Measurements from ENCODE around the gene CAV1.

The CAV1 gene

DNA sequence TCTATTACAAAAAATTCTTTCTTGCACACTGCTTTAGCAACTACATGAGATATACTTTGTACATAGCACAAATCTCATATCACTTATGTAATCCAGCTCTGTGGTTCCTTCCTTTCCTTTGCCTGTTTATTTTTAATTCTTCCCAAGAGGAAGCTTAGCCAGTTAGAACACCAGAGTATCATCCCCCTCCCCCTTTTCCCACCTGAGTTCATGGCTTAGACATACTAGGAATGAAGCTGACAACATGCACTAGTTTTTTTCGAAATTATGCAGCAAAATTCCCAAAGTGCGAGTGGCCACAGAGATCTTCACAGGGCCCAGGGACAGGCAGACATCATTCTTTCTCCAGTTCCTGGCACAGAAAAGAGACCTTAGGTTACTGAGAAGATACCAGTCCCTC, 17.8 kb downstream of the CAV1 start:
- Histone ChIP-seq H3K4me1 (ENCODE audit: control extremely low read depth in 1 of 4, control insufficient read depth in 4 of 4, insufficient read depth in 4 of 4, low read length in 3 of 4) (no peaks in the 10 kb centered on the region), H3K9me3 (ENCODE audit: control extremely low read depth in 1 of 5, control insufficient read depth in 4 of 5, insufficient read depth in 2 of 5, low read depth in 1 of 5, low read length in 4 of 5) (peaks cover 0 to 3% (median 0%) of the 10 kb centered on the region in 5 experiments), H3K4me3 (ENCODE audit: control insufficient read depth in 1 of 7, extremely low read depth in 1 of 7, insufficient read depth in 4 of 7, low read depth in 2 of 7, low read length in 6 of 7) (no peak overlapping the region), H3K27ac (ENCODE audit: insufficient read depth in 1 of 2, low read depth in 1 of 2, low read length in 2 of 2, poor library complexity in 1 of 2, severe bottlenecking in 2 of 2) (no peak overlapping the region), H3K27me3 (replicated peaks in 2 of 5; ENCODE audit: control insufficient read depth in 4 of 5, insufficient read depth in 5 of 5, low read length in 4 of 5) (no peaks in the 10 kb centered on the region), H3K36me3 (ENCODE audit: control insufficient read depth in 4 of 4, insufficient read depth in 4 of 4, low read length in 3 of 4) (no peaks in the 10 kb centered on the region)
- DNase-seq, result no peak
- ChIA-PET POLR2A (interaction anchor here (0.6 kb wide), 1 partner anchor 511 kb away, joined by 3 read pairs; no protein-coding TSS in a partner anchor), CTCF (no interaction called here)
- 100% methylated on average over 2 of the region's 2 CpGs for WGBS (ENCODE audit: insufficient coverage)

GRCh38 chr7:116543664-116544063, 18.8 kb downstream of the CAV1 start:
- no peak for DNase-seq
- H3K27me3 ChIP-seq (replicated peaks in 2 of 5; ENCODE audit: control insufficient read depth in 4 of 5, insufficient read depth in 5 of 5, low read length in 4 of 5), result no peaks in the 10 kb centered on the region
- CTCF ChIA-PET, result no interaction called here
- no peak overlapping the region for H3K27ac ChIP-seq (ENCODE audit: insufficient read depth in 1 of 2, low read depth in 1 of 2, low read length in 2 of 2, poor library complexity in 1 of 2, severe bottlenecking in 2 of 2)
- WGBS (ENCODE audit: insufficient coverage), result 100% methylated on average over 1 of the region's 2 CpGs
- POLR2A ChIA-PET, result no interaction called here
- H3K4me1 ChIP-seq (ENCODE audit: control extremely low read depth in 1 of 4, control insufficient read depth in 4 of 4, insufficient read depth in 4 of 4, low read length in 3 of 4), result no peaks in the 10 kb centered on the region
- H3K36me3 ChIP-seq (ENCODE audit: control insufficient read depth in 4 of 4, insufficient read depth in 4 of 4, low read length in 3 of 4), result no peaks in the 10 kb centered on the region
- H3K9me3 ChIP-seq (ENCODE audit: control extremely low read depth in 1 of 5, control insufficient read depth in 4 of 5, insufficient read depth in 2 of 5, low read depth in 1 of 5, low read length in 4 of 5), result peaks cover 0 to 3% (median 0%) of the 10 kb centered on the region in 5 experiments
- H3K4me3 ChIP-seq (ENCODE audit: control insufficient read depth in 1 of 7, extremely low read depth in 1 of 7, insufficient read depth in 4 of 7, low read depth in 2 of 7, low read length in 6 of 7), result no peak overlapping the region

DNA sequence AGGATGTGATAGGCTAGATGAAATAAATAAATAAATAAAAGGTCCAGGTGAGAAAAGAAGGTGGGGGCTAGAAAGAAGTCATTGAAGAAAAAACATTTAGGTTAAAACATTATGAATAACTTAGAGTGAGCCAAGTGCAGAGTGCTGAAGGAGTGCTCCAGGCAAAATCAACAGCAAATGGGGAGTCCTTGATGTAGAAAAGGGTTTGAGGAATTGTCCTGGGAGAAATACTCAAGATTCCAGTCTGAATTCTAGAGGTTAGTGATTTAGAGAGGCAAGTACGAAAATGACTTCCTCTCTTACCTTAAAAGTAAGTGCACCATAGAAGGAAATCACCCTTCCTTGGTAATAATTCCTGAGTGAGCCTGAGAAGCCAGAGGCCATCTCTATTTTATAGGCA, 19.7 kb downstream of the CAV1 start:
- CTCF ChIA-PET, result no interaction called here
- DNase-seq, result no peak
- Histone ChIP-seq H3K4me1 (ENCODE audit: control extremely low read depth in 1 of 4, control insufficient read depth in 4 of 4, insufficient read depth in 4 of 4, low read length in 3 of 4) (no peaks in the 10 kb centered on the region), H3K9me3 (ENCODE audit: control extremely low read depth in 1 of 5, control insufficient read depth in 4 of 5, insufficient read depth in 2 of 5, low read depth in 1 of 5, low read length in 4 of 5) (no peaks in the 10 kb centered on the region), H3K36me3 (ENCODE audit: control insufficient read depth in 4 of 4, insufficient read depth in 4 of 4, low read length in 3 of 4) (no peaks in the 10 kb centered on the region), H3K27ac (ENCODE audit: insufficient read depth in 1 of 2, low read depth in 1 of 2, low read length in 2 of 2, poor library complexity in 1 of 2, severe bottlenecking in 2 of 2) (no peak overlapping the region), H3K4me3 (ENCODE audit: control insufficient read depth in 1 of 7, extremely low read depth in 1 of 7, insufficient read depth in 4 of 7, low read depth in 2 of 7, low read length in 6 of 7) (no peak overlapping the region), H3K27me3 (replicated peaks in 2 of 5; ENCODE audit: control insufficient read depth in 4 of 5, insufficient read depth in 5 of 5, low read length in 4 of 5) (no peaks in the 10 kb centered on the region)
- POLR2A ChIA-PET, result no interaction called here
- 71% methylated on average over 1 of the region's 1 CpG for WGBS (ENCODE audit: insufficient coverage)

GRCh38 chr7:116545411-116545993, 20.7 kb downstream of the CAV1 start:
- Histone ChIP-seq H3K27ac (ENCODE audit: insufficient read depth in 1 of 2, low read depth in 1 of 2, low read length in 2 of 2, poor library complexity in 1 of 2, severe bottlenecking in 2 of 2) (no peak overlapping the region), H3K9me3 (ENCODE audit: control extremely low read depth in 1 of 5, control insufficient read depth in 4 of 5, insufficient read depth in 2 of 5, low read depth in 1 of 5, low read length in 4 of 5) (no peaks in the 10 kb centered on the region), H3K4me3 (ENCODE audit: control insufficient read depth in 1 of 7, extremely low read depth in 1 of 7, insufficient read depth in 4 of 7, low read depth in 2 of 7, low read length in 6 of 7) (no peak overlapping the region), H3K27me3 (replicated peaks in 2 of 5; ENCODE audit: control insufficient read depth in 4 of 5, insufficient read depth in 5 of 5, low read length in 4 of 5) (no peaks in the 10 kb centered on the region), H3K4me1 (ENCODE audit: control extremely low read depth in 1 of 4, control insufficient read depth in 4 of 4, insufficient read depth in 4 of 4, low read length in 3 of 4) (no peaks in the 10 kb centered on the region), H3K36me3 (ENCODE audit: control insufficient read depth in 4 of 4, insufficient read depth in 4 of 4, low read length in 3 of 4) (no peaks in the 10 kb centered on the region)
- DNase-seq, result no peak
- CTCF ChIA-PET, result interaction anchor here (0.7 kb wide), 1 partner anchor 18 kb away, joined by 3 read pairs; no protein-coding TSS in a partner anchor
- 98% methylated on average over 4 of the region's 6 CpGs for WGBS (ENCODE audit: insufficient coverage)
- POLR2A ChIA-PET, result no interaction called here

- H3K4me1 ChIP-seq (ENCODE audit: control extremely low read depth in 1 of 4, control insufficient read depth in 4 of 4, insufficient read depth in 4 of 4, low read length in 3 of 4), result no peaks in the 10 kb centered on the region
- CTCF ChIA-PET, result interaction anchor here (0.7 kb wide), 2 partner anchors 18 to 407 kb away, joined by 3 read pairs; no protein-coding TSS in a partner anchor
- no peak for DNase-seq
- WGBS (ENCODE audit: insufficient coverage), result 97% methylated on average over 11 of the region's 11 CpGs
- POLR2A ChIA-PET, result no interaction called here
- H3K27ac ChIP-seq (ENCODE audit: insufficient read depth in 1 of 2, low read depth in 1 of 2, low read length in 2 of 2, poor library complexity in 1 of 2, severe bottlenecking in 2 of 2), result no peak overlapping the region
- H3K36me3 ChIP-seq (ENCODE audit: control insufficient read depth in 4 of 4, insufficient read depth in 4 of 4, low read length in 3 of 4), result no peaks in the 10 kb centered on the region
- no peak overlapping the region for H3K4me3 ChIP-seq (ENCODE audit: control insufficient read depth in 1 of 7, extremely low read depth in 1 of 7, insufficient read depth in 4 of 7, low read depth in 2 of 7, low read length in 6 of 7)
- H3K27me3 ChIP-seq (replicated peaks in 2 of 5; ENCODE audit: control insufficient read depth in 4 of 5, insufficient read depth in 5 of 5, low read length in 4 of 5), result no peaks in the 10 kb centered on the region
- H3K9me3 ChIP-seq (ENCODE audit: control extremely low read depth in 1 of 5, control insufficient read depth in 4 of 5, insufficient read depth in 2 of 5, low read depth in 1 of 5, low read length in 4 of 5), result no peaks in the 10 kb centered on the region
Observed at GRCh38 chr7:116546054-116546453, 21.2 kb downstream of the CAV1 start.

DNA sequence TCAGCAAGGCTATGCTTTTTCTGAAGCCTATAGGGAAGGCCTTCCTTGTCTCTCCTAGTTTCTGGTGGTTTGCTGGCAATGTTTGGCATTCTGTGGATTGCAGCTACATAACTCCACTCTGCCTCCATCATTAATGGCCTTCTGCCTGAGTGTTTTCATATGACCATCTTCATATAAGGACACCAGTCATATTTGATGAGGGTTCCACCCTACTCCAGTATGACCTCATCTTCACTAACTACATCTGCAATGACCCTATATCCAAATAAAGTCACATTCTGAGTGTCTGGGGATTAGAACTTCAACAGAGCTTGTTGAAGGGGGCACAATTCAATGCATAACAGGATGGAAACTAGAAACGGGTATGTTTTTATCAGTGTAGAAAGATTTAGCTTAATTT, 22.1 kb downstream of the CAV1 start:
- no peaks in the 10 kb centered on the region for H3K27me3 ChIP-seq (replicated peaks in 2 of 5; ENCODE audit: control insufficient read depth in 4 of 5, insufficient read depth in 5 of 5, low read length in 4 of 5)
- CTCF ChIA-PET, result interaction anchor here (0.7 to 1.4 kb wide), 4 partner anchors 13 to 407 kb away, joined by 3 read pairs; no protein-coding TSS in a partner anchor
- H3K9me3 ChIP-seq (ENCODE audit: control extremely low read depth in 1 of 5, control insufficient read depth in 4 of 5, insufficient read depth in 2 of 5, low read depth in 1 of 5, low read length in 4 of 5), result no peaks in the 10 kb centered on the region
- no CpG with 5 or more reads among the region's 1 CpG for WGBS (ENCODE audit: insufficient coverage)
- DNase-seq, result no peak
- H3K4me3 ChIP-seq (ENCODE audit: control insufficient read depth in 1 of 7, extremely low read depth in 1 of 7, insufficient read depth in 4 of 7, low read depth in 2 of 7, low read length in 6 of 7), result no peak overlapping the region
- H3K4me1 ChIP-seq (ENCODE audit: control extremely low read depth in 1 of 4, control insufficient read depth in 4 of 4, insufficient read depth in 4 of 4, low read length in 3 of 4), result no peaks in the 10 kb centered on the region
- POLR2A ChIA-PET, result interaction anchor here (0.6 kb wide), 1 partner anchor 172 kb away, joined by 8 read pairs; no protein-coding TSS in a partner anchor
- no peaks in the 10 kb centered on the region for H3K36me3 ChIP-seq (ENCODE audit: control insufficient read depth in 4 of 4, insufficient read depth in 4 of 4, low read length in 3 of 4)
- no peak overlapping the region for H3K27ac ChIP-seq (ENCODE audit: insufficient read depth in 1 of 2, low read depth in 1 of 2, low read length in 2 of 2, poor library complexity in 1 of 2, severe bottlenecking in 2 of 2)

- POLR2A ChIA-PET, result no interaction called here
Observed at GRCh38 chr7:116547347-116547746, 22.5 kb downstream of the CAV1 start.

More at GRCh38 chr7:116547347-116547746, 22.5 kb downstream of the CAV1 start:
- no peaks in the 10 kb centered on the region for H3K4me1 ChIP-seq (ENCODE audit: control extremely low read depth in 1 of 4, control insufficient read depth in 4 of 4, insufficient read depth in 4 of 4, low read length in 3 of 4)
- no peak overlapping the region for H3K27ac ChIP-seq (ENCODE audit: insufficient read depth in 1 of 2, low read depth in 1 of 2, low read length in 2 of 2, poor library complexity in 1 of 2, severe bottlenecking in 2 of 2)
- CTCF ChIA-PET, result interaction anchor here (0.9 to 1.4 kb wide), 3 partner anchors 13 to 34 kb away, joined by 3 read pairs; no protein-coding TSS in a partner anchor
- 83% methylated on average over 1 of the region's 2 CpGs for WGBS (ENCODE audit: insufficient coverage)
- no peak for DNase-seq
- H3K9me3 ChIP-seq (ENCODE audit: control extremely low read depth in 1 of 5, control insufficient read depth in 4 of 5, insufficient read depth in 2 of 5, low read depth in 1 of 5, low read length in 4 of 5), result no peaks in the 10 kb centered on the region
- no peaks in the 10 kb centered on the region for H3K27me3 ChIP-seq (replicated peaks in 2 of 5; ENCODE audit: control insufficient read depth in 4 of 5, insufficient read depth in 5 of 5, low read length in 4 of 5)
- H3K4me3 ChIP-seq (ENCODE audit: control insufficient read depth in 1 of 7, extremely low read depth in 1 of 7, insufficient read depth in 4 of 7, low read depth in 2 of 7, low read length in 6 of 7), result no peak overlapping the region
- no peaks in the 10 kb centered on the region for H3K36me3 ChIP-seq (ENCODE audit: control insufficient read depth in 4 of 4, insufficient read depth in 4 of 4, low read length in 3 of 4)
